Measurements from ENCODE around the gene MBNL3. TPM values are rescaled to one million over a fixed set of nuclear protein-coding genes. Genes with fewer than 3 reads are reported as not detected.

The MBNL3 gene
- total RNA-seq, 1 experiment from 2014 or later, result 2.6 TPM

DNA sequence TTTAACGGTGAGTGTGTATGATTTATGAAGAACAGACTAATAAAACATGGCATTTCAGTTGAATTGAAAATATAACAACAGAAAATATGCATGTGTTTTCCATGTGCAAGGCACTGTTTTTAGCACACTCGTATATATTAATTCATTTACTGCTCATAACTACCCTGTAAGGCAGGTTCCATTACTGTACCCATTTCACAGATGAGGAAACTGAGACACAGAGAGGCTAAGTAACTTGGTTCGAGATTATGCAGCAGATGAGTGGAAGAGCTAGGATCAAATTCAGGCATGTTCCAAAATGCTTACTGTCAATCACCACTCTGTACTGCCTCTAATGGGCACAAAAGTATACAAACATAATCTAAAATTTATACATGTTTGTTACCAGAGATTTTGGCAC, 20.4 kb downstream of the MBNL3 start:
- WGBS (ENCODE audit: extremely low coverage, insufficient read length, low lambda C conversion rate), result no CpG with 5 or more reads among the region's 3 CpGs
- Histone ChIP-seq H3K23me2 (ENCODE audit: insufficient read length, low read depth, low read length, poor library complexity, severe bottlenecking) (no peaks in the 10 kb centered on the region), H3K56ac (ENCODE audit: insufficient read length, low read depth, low read length) (no peak overlapping the region)

More for the DNA sequence above, 20.4 kb downstream of the MBNL3 start:
- no peak for DNase-seq
- no peak overlapping the region for H2BK12ac ChIP-seq (ENCODE audit: insufficient read length, low read depth, low read length)
- no peak overlapping the region for H3K4me2 ChIP-seq (ENCODE audit: insufficient read depth, insufficient read length, low read length)
- H2BK20ac ChIP-seq (ENCODE audit: low read depth, low read length, poor library complexity, severe bottlenecking), result no peak overlapping the region
- Mint-ChIP-seq H3K9me3 (peaks cover 2 to 4% of the 10 kb centered on the region in 2 experiments; a peak in 2 of 5 replicates), H3K27me3 (ENCODE audit: low read depth) (no peaks in the 10 kb centered on the region), H3K27ac (no peak overlapping the region), H3K36me3 (ENCODE audit: insufficient read depth in 1 of 3, low read depth in 3 of 3) (no peaks in the 10 kb centered on the region; a peak in 1 of 7 replicates), H3K4me3 (no peak overlapping the region), H3K4me1 (peaks cover 8 to 13% of the 10 kb centered on the region in 2 experiments)
- no peak overlapping the region for H3K4ac ChIP-seq (ENCODE audit: low read depth, low read length)
- no peak overlapping the region for H2BK120ac ChIP-seq (ENCODE audit: low read depth, low read length, poor library complexity, severe bottlenecking)
- no peak overlapping the region for H3K14ac ChIP-seq (ENCODE audit: insufficient read depth, low read length)
- no peak overlapping the region for H4K8ac ChIP-seq (replicated peaks; ENCODE audit: insufficient read length, low read depth, low read length)
- H4K20me1 ChIP-seq (ENCODE audit: control insufficient read depth, insufficient read depth, insufficient read length), result no peaks in the 10 kb centered on the region
- no peak overlapping the region for H3K27ac ChIP-seq (ENCODE audit: insufficient read length, low read depth, low read length)
- H2AK5ac ChIP-seq (ENCODE audit: insufficient read length, low read length), result no peak overlapping the region
- no peak overlapping the region for H3K23ac ChIP-seq (ENCODE audit: insufficient read length, low read depth, low read length)
- no peak overlapping the region for H3K18ac ChIP-seq (ENCODE audit: insufficient read length, low read depth, low read length)
- no peaks in the 10 kb centered on the region for H3K79me1 ChIP-seq (ENCODE audit: insufficient read depth, low read depth, low read length, poor library complexity, severe bottlenecking)
- no peak overlapping the region for H4K91ac ChIP-seq (ENCODE audit: insufficient read length, low read depth, low read length)
- H2BK5ac ChIP-seq (ENCODE audit: insufficient read length, low read length), result no peak overlapping the region
- H3K4me1 ChIP-seq (ENCODE audit: insufficient read depth, low read length), result no peaks in the 10 kb centered on the region; the same call in 1 of the 2 replicates
- H2AFZ ChIP-seq (ENCODE audit: low read length), result no peak overlapping the region
- no peak overlapping the region for H3T11ph ChIP-seq (ENCODE audit: low read length)
- TF ChIP-seq, protein P1, sequence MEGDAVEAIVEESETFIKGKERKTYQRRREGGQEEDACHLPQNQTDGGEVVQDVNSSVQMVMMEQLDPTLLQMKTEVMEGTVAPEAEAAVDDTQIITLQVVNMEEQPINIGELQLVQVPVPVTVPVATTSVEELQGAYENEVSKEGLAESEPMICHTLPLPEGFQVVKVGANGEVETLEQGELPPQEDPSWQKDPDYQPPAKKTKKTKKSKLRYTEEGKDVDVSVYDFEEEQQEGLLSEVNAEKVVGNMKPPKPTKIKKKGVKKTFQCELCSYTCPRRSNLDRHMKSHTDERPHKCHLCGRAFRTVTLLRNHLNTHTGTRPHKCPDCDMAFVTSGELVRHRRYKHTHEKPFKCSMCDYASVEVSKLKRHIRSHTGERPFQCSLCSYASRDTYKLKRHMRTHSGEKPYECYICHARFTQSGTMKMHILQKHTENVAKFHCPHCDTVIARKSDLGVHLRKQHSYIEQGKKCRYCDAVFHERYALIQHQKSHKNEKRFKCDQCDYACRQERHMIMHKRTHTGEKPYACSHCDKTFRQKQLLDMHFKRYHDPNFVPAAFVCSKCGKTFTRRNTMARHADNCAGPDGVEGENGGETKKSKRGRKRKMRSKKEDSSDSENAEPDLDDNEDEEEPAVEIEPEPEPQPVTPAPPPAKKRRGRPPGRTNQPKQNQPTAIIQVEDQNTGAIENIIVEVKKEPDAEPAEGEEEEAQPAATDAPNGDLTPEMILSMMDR (conservative IDR thresholded peaks at IDR 0.05), result no peak
- H3K9ac ChIP-seq (ENCODE audit: extremely low read depth, insufficient read length, low read length), result no peak overlapping the region
- H3K9me3 ChIP-seq (ENCODE audit: control insufficient read depth, low read depth, low read length), result no peaks in the 10 kb centered on the region
- H3K27me3 ChIP-seq (ENCODE audit: insufficient read depth, low read length), result no peaks in the 10 kb centered on the region; the same call in 1 of the 2 replicates
- H4K5ac ChIP-seq (ENCODE audit: insufficient read length, low read depth, low read length), result no peak overlapping the region
- H3K79me2 ChIP-seq (ENCODE audit: insufficient read depth, low read length), result no peaks in the 10 kb centered on the region
- H2BK15ac ChIP-seq (ENCODE audit: low read depth, low read length), result no peak overlapping the region
